ENCODE measurements around the gene MLANA. TPM values are rescaled to one million over a fixed set of nuclear protein-coding genes. Genes with fewer than 3 reads are reported as not detected.
"Not testable (repeated sequence)": the region's sequence is repeated elsewhere in the genome, so short reads cannot be mapped to it uniquely, and the experiment has no call there.

Gene MLANA
- total RNA-seq, 1 donor from 2014 or later: not detected

DNA sequence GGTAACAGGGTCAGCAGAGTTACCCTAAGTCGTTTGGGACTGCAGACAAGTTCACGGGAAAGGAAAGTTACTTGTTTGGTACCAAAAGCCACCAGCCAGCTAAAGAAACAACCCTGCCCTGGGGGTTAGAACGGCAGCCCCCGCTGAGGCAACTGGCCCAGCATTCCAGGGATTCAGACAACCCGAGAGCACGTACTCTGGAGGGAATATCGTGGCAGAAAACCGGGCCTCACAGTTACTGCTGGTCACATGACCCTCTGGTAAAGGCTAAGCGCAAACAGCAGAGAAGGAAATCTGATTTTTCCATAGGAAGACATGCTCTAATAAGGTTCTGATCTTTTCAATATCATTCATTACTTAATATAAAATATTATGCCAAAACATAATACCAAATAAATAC is 22.5 kb upstream of the MLANA start:
- intact Hi-C loops (cut with DNase I): no loop called here
- DNase-seq (ENCODE audit: low spot score): no peak

DNA sequence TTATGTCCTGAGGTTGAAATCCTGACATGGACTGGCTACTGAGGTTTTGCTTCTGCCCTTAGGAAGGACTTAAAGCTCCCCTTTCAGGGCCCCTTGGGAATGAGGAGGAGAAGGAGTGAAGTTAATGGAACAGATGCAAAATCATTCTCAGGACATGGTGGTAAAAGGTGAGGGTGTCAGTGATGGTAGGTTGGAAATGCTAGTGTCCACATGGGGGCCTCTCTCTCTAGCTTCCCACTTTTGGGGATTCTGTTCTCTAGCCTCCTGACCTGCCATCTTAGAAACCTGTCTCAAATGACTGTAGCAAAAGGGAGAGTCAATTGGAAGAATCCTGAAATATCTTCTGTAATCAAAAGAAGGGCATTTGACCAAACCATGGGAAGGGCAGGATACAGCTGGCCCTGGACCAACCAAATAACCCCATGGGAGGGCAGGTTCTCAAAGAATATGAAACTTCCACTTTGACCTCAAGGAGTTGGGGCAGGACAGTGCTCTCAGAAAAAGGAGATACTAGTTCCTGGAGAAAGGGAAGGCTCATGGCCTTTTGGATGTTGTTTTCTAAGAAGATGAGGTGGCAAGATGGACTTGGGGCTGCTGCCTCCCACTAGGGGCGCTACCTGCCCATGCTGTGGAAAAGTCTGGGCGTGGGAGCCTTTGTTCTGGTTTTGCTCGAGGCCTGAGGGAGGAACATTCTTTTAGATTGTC is 21.2 kb upstream of the MLANA start:
- intact Hi-C loops (cut with DNase I): no loop called here
- no peak for DNase-seq (ENCODE audit: low spot score)

DNA sequence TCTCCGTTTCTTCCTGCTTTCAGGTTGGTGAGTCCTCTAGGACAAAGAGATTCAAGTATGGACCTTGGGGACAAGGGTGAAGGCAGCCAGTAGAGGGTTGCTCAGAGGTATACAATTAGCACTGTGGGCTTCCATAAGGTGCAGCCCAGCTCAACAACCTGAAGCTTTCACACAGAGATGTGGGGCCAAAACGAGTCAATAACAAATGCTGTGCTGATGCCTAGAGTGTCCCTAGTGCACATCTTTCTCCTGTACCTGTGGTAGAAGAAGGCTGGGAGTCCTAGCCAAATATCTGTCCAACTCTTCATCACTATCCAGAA is 20.7 kb upstream of the MLANA start:
- intact Hi-C loops (cut with DNase I): no loop called here
- no peak for DNase-seq (ENCODE audit: low spot score)

DNA sequence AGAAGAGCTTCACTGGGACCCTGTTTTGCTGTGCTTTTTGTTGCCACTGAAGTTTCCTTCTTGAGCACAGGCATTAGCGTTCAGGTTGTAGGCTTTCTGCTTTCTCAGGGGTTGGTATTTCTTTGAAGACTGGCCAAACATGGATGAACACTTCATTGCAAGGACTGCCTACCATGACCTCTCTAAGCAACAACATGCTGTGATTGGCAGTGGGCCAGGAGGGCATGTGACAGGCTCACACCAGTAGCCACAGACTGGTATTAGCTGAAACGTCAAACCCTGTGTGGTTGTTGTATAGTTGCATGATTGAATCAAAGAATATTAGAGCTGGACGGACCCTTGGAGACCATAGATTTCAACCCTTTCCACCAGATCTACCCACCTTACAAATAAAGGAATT is 20.0 kb upstream of the MLANA start:
- no peak for DNase-seq (ENCODE audit: low spot score)
- intact Hi-C loops (cut with DNase I): no loop called here

DNA sequence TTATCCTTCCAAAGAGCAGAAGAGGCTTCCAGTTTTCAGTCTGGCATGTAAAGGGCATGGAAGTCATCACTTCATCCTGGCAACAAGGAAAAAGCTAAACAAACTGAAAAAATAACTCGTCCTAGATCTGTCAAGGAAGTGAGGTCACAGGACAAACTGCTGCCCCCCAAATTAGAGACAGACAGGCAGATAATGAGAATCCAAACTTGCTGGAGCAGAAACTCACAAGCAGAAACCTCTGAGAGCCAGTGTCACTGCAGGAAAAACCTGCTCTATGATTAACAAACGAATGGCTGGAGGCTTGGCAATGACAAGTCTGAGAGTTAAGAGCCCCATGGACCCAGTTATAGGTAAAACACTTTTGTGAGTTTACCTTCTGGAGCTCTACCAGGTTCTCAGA is 18.9 kb upstream of the MLANA start:
- intact Hi-C loops (cut with DNase I): no loop called here
- no peak for DNase-seq (ENCODE audit: low spot score)

DNA sequence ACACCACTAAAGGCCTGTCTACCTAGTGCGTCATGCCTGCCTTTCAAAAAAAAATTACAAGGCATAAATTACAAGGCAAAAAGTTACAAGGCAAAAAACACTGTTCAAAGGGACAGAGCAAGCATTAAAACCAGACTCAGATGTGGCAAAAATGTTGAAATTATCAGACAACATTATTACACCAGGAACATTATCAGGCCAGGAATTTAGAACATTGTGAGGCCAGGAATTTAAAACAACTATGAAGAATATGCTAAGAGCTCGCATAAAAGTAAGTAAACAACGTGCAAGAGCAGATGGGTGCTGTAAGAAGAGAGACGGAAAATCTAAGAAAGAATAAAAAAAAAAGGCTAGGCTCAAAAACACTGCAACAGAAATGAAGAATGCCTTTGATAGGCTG is 18.2 kb upstream of the MLANA start:
- no peak for DNase-seq (ENCODE audit: low spot score)
- intact Hi-C loops (cut with DNase I): no loop called here

DNA sequence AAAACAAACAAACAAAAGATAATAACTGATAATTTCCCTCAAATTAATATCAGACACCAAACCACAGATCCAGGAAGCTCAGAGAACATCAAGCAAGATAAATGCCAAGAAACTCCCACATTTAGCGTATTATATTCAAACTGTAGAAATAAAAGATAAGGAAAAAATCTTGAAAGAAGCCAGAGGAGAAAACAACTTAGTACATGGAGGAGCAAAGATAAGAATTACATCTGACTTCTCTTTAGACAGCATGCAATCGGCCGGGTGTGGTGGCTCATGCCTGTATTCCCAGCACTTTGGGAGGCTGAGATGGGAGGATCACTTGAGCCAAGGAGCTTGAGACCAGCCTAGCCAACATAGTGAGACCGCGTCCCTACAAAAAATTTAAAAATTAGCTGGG is 17.2 kb upstream of the MLANA start:
- intact Hi-C loops (cut with DNase I): no loop called here
- no peak for DNase-seq (ENCODE audit: low spot score)

DNA sequence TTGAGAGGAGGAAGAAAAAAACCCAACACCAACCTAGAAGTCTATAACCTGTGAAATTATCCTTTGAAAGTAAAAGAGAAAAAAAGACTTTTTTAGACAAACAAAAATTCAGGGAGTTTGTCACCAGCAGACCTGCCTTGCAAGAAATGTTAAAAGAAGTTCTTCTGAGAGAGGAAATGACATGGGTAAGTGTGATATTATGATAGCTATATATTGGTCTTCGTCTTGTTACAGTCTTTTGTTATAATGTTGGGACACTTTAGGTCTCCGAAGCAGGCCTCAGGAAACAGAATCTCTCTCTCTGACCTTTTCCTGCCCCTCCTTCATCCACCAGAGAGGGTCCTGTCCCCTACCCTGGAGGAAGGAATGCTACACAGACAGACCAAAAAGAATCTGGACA is 16.6 kb upstream of the MLANA start:
- DNase-seq (ENCODE audit: low spot score): no peak
- intact Hi-C loops (cut with DNase I): no loop called here

DNA sequence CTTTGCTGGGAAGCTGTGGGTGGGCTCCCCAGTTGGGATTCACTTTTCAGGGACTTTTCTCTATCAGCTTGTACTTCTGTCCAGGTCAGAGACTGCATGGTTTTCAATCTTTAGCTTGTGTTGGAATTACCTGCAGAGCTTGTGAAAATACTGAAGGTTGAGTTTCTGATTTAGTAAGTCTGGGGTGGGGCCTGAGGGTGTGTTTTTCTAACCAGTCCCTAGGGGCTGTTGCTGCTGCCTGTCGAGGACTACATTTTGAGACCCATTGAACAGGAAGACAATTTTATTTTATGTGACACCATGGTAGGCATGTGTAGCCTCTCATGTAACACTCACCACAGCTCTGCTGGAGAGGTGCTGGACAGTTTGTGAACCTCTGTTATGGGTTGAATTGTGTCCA is 14.7 kb upstream of the MLANA start:
- intact Hi-C loops (cut with DNase I): no loop called here
- DNase-seq (ENCODE audit: low spot score): no peak

DNA sequence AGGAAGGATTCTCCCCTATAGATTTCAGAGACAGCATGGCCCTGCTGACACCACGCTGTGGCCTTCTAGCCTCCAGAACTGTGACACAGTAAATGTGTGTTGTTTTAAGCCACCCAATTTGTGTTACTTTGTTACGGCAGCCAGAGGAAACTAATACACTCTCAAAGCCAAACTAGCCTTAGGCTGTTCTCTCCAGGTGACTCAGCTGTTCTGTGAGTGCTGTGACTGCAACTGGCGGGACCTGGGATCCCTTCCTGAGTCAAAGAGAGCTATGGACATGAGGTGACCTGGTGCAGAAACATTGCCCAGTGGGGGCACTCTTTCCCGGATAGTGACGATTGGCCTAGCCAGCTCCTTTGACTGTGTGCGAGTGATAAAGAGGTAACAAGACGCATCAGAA is 14.0 kb upstream of the MLANA start:
- intact Hi-C loops (cut with DNase I): no loop called here
- no peak for DNase-seq (ENCODE audit: low spot score)

DNA sequence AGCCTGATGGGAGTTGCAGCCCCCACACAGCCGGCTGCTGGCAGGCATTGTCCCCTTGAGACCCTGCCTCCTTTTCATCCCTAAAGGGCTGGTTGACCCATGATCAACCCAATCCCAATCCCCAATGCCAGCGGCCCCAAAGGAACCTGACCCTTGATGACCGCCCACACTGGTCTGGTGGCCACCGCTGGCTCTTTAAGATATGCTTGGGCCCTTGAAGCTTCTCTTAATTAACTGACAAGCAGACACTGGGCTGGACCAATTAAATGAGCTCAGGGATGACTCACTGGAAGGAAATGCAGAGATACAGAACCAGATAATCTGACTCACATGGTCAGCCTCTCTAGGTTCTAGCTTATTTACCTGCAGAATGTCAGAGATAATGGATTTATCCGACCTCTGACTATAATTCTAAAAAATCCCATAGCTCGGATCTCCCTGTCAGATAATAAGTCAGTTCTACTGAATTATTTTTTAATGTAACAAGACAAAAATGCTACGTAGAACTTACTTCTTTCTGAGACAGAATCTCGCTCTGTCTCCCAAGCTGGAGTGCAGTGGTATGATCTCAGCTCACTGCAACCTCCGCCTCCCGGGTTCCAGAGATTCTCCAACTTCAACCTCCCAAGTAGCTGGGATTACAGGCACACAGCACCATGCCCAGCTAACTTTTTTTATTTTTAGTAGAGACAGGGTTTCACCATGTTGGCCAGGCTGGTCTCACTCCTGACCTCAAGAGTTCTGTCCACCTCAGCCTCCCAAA is 11.1 kb upstream of the MLANA start:
- intact Hi-C loops (cut with DNase I): no loop called here
- DNase-seq (ENCODE audit: low spot score): no peak

DNA sequence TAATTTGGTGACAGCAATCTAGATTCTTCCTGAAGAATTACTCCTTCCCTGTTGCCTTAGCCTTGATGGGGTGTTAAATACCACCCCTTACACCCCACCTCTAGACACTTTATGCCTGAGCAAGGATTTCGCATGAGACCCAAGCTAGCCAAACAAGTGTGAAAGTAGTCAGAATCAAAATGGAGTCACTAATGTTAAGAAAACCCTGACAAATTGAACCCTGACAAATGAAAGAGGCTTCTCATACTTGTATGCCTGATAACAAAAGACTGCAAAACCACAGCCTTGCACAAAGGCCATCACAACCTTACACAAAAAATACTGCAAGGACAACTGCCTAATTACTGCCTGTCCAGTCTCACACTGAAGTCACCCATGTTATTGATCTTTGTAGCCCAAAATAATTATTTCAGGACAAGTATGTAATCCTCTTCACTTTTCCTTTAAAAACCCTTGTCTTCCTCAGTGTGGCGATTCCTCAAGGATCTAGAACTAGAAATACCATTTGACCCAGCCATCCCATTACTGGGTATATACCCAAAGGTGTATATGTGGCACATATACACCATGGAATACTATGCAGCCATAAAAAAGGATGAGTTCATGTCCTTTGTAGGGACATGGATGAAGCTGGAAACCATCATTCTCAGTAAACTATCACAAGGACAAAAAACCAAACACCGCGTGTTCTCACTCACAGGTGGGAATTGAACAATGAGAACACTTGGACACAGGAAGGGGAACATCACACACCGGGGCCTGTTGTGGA is 8.3 kb upstream of the MLANA start:
- intact Hi-C loops (cut with DNase I); DNase-seq (ENCODE audit: low spot score): not testable (repeated sequence)

DNA sequence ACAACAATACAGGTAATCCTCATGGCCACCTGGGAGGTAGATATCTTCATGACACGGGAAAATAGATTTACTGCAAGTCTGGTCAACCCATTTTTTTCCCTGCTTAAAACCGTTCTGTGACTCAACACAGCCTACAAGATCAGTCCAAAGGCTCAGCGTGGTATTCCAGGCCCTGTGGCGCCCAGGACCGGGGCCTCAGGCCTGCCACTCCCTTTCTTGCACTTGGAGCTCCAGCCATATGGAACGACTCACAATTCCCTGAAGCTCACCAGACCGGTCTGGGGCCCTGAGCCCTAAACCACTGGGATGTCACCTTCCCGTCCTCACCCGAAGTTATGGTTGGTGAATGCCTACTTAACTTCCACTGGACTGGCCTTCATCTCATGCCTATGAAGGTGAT is 6.5 kb upstream of the MLANA start:
- intact Hi-C loops (cut with DNase I): no loop called here
- no peak for DNase-seq (ENCODE audit: low spot score)

DNA sequence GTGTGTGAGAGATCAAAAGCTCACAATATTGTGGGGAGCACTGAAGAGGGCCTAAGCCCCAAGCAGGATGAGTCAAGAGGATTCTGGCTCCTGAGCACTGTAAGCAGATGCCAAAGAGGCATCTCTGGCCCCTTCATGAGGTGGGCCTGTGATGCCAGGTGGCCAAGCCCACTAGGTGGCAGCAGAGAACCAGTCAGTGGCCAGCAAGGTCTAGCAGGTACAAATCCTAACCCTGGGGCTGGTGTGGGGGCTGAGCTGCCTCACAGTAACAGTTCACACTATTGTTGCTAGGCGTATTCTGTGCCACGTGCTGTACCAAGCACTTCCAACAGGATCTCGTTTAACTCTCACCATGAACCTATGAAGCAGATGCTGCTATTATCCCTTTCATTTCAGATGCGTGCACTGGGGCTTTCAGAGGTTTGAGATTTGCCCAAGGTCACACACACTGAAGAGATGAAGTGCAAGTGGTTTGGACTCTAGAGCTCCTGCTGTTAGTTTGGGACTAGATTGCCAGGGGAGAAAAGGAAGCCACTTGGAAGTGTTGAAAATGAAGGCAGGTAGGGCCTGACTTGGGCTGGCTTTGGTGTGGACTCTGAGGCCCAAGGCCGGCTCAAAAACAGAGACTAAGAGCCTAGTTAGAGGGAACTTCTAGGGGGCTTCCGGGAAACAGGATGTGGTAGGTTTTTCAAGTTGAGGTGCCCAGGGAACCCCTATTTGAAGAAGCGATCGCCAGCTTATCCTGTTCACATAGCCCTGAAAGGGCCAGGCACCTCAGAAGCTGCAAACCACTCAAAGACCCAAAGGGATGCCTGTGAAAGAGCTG is 4.4 kb upstream of the MLANA start:
- no peak for DNase-seq (ENCODE audit: low spot score)

DNA sequence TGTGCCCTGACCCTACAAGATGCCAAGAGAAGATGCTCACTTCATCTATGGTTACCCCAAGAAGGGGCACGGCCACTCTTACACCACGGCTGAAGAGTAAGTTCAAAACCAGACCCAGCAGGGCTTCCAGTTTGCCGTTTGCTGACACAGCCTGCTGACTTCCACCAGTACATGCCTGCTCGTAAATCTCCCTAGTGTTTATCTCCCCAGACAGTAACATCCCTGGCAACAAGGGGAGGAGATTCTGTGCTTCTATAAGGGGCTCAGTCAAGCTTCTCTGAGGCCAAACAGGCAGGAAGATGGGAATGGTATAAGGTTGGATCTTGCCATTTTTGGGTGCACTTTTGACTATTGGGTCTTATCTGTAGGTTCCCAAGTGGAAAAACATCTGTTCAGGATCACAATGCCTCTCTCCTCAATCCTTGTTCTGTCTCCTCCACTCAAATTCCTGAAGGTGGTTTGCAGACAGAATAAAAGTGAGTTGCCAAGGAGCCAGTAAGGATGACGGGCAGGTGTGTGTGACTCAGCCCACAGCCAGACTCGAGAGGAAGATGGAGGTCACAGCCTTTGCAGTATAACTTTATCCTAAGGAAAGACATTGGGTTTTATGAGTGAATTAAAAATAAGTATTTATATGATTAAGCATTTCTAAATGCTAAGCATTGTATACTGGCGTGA is 1.9 kb downstream of the MLANA start:
- intact Hi-C loops (cut with DNase I): no loop called here
- no peak for DNase-seq (ENCODE audit: low spot score)

More for the DNA sequence above, 4.4 kb upstream of the MLANA start:
- intact Hi-C loops (cut with DNase I): loop anchor here (2.0 to 5.0 kb wide), 2 partner anchors 168 to 421 kb away; no protein-coding TSS in a partner anchor

DNA sequence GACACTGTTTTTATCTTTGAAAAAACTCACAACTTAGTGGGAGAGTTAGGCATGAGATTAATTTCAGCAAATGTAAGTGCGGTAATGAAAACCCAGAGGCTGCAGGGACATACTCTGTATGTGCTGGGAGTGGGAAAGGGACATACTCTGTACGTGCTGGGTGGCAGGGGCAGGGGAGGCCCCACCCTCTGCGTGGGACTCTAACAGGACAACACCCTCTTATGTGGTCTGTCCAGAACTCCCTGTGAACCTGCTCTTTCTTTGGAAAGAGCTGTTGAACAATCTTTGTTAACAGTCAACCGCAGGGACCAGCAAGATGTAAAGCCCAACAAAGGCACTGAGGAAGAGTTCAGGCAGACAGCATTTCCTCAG is 2.4 kb downstream of the MLANA start:
- no peak for DNase-seq (ENCODE audit: low spot score)
- intact Hi-C loops (cut with DNase I): no loop called here

DNA sequence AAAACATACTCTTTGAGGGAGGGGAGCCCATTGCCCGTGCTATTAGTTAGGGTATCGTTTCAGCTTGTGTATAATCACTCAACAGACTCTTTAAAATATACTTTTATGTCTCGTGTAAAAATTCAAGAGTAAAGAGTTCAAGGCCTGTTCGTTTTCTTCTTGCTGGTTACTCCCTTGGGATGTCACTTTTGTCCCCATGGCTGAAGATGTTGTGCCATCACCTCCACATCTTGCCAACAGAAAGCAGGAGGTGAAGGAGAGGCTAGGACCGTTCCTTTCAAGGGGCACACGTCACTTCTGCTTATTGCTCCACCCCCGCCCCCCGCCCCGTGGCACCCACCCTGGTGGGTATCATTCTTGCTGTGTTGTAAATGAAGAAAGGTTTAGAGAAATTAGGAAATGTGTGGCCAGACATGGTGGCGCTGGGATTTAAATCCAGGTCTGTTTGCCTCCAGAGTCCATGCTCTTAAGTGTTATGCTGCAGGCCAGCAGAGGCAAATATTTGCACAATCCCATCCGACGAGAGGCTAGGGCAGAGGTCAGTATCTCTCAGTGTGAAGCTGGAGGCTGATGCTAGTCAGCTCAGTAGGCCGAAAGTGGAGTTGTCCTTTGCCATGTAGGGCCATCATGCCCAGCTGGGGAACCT is 3.0 kb downstream of the MLANA start:
- intact Hi-C loops (cut with DNase I): no loop called here
- no peak for DNase-seq (ENCODE audit: low spot score)

DNA sequence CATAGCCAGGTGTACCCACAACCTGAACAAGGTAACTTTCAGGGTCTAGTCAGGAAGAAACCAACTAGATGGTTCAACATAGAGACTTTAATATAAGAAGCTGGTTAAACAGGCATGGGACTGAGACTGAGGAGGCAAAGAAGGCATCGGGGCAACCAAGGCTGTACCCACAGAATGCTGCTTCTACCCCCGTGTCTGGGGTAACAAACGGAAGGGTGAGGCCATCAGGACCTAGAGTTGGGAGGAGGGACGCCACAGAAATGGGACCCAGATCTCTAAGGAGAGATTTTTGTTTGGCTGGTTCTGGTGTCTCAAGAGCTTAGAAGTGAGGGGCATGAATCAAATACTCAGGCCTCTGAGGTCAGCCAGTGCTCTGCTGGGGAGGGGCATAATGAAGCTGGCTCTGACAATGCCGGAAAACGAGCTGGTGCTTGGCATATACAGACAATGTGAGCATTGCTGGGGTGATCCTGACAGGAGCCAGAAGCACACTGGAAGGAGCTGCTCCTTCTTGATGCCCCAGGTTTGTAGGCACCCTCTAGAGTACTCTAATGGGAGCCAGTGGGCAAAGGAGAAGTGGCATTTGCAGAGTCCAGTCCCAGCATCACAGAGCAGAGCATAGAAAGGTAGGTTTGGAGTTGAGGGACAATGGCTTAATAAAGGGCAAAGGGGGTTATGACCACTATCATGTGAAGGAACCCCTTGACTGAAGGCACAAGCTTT is 3.7 kb downstream of the MLANA start:
- intact Hi-C loops (cut with DNase I): no loop called here
- no peak for DNase-seq (ENCODE audit: low spot score)
